H1 (cell line): Measurements from ENCODE around the gene GPR45. TPM values are rescaled to one million over a fixed set of nuclear protein-coding genes. Genes with fewer than 3 reads are reported as not detected.

Experiments
- CBX8 ChIP-seq: fragments of 300-800, 300-1000 bp; sonication (generic); IDR thresholded peaks from 2 replicates; pipeline ENCODE4 v1.7.1; 2016; ENCODE audit warnings: low read depth, low read length, borderline replicate concordance
- CEBPB ChIP-seq: IDR thresholded peaks from 2 replicates; pipeline ENCODE4 v1.6.1; 2012; ENCODE audit warnings: low read depth, low read length
- JUN ChIP-seq: IDR thresholded peaks from 2 replicates; pipeline ENCODE4 v1.6.1; 2011; ENCODE audit warnings: low read depth, mild to moderate bottlenecking, improper control_type of control experiment, low read length
- KDM1A ChIP-seq: fragments of 200-600, 300-600 bp; sonication (generic); IDR thresholded peaks from 2 replicates; pipeline ENCODE4 v1.7.1; 2016; ENCODE audit warnings: mild to moderate bottlenecking, low read length, borderline replicate concordance
- PHF8 ChIP-seq: fragments of 200-600 bp; sonication (generic); conservative IDR thresholded peaks from 2 replicates; pipeline ENCODE4 v1.7.1; 2012; ENCODE audit warnings: low read depth, mild to moderate bottlenecking, inconsistent platforms, low read length, moderate library complexity
- TEAD4 ChIP-seq: IDR thresholded peaks from 2 replicates; pipeline ENCODE4 v1.6.1; 2012; ENCODE audit warnings: low read depth, low read length, inconsistent platforms, mixed read lengths
- ZNF274 ChIP-seq: IDR thresholded peaks from 2 replicates; pipeline ENCODE4 v1.7.0; 2012; ENCODE audit warnings: low read length, borderline replicate concordance; ENCODE audit errors: extremely low read depth
- polyA plus RNA-seq, 7 experiments: library from polyadenylated mRNA; depleted of rRNA in 3 of 7; stranded (reverse) in 5 of 7; unstranded in 2 of 7; fragments of >200 nt in 5 of 7; fragments of 200-250 nt in 2 of 7; gene quantifications; 1 replicate in 5 of 7; 2 replicates in 1 of 7; 4 replicates in 1 of 7; pipeline versions ENCODE4 v1.2.1 to v1.2.3, GENCODE V29; 2011 to 2013; ENCODE audit warnings: missing spikeins in 2 of 7, mixed read lengths in 2 of 7
- total RNA-seq: library from RNA; stranded (reverse); fragmentation: NEBNext Ultra II Directional; extraction: Animal tissue kit (Norgen Biotek cat#: 25700); gene quantifications from 2 replicates; pipeline ENCODE4 v1.2.1, GENCODE V29; 2021

GPR45 gene
- total and polyA plus RNA-seq, 2 of the 8 experiments (the other 6 are each of a cell fraction or from before 2014, with no cell fraction given) = 0.21 TPM; not detected in 1

DNA sequence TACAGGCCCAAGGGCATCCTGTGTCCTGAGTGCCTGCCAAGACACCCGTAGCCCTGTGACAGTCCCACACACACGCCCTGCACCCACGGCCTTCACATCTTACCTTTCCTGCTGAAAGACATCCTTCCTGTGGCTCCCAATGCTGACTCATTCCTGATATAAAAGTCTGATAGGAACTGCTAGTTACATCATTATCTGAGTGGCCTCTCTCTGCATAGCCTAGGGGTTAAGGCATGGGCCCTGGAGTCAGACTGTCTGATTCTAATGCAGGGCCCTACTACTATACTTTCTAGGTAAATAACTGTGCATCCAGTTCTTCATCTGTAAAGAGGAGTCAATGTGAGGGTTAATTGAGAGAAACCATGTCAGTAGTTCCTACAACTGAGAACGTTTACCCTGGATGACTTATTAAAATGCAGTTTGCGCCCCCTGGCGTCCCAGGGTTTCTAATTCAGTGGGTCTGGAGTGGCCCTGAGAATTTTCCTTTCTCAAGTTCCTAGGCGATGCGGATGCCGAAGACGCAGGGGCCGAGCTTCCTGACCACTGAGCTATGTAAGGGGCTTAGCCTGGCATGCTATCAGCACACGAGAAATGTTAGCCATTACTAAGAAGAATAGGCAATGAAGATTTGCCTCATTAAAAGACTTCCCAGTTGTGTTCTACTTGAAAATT is 6.0 kb upstream of the GPR45 start (continued):
- no peak for TF ChIP-seq KDM1A
- TF ChIP-seq JUN = no peak
- TF ChIP-seq TEAD4 = peak; percentile 39; the same call in 1 of the 2 replicates
- TF ChIP-seq CEBPB = no peak
- no peak for TF ChIP-seq ZNF274
- TF ChIP-seq PHF8 = no peak
- no peak for TF ChIP-seq CBX8
